Endothelial cell of umbilical vein (primary cell): ENCODE data around the gene GJA10. TPM values are rescaled to one million over a fixed set of nuclear protein-coding genes. Genes with fewer than 3 reads are reported as not detected.
"Not testable (repeated sequence)": the region's sequence is repeated elsewhere in the genome, so short reads cannot be mapped to it uniquely, and the experiment has no call there.

Experiments used
- Bru-seq: library from RNA; stranded (reverse); fragments of 400-500 nt; gene quantifications from one replicate; lab custom pipeline; 2021; lab: Mats Ljungman, UMichigan
- BruChase-seq, 2 experiments: library from RNA; stranded (reverse); fragments of 400-500 nt; gene quantifications; one replicate each; lab custom pipeline; 2021; lab: Mats Ljungman, UMichigan
- BruUV-seq: library from RNA; stranded (reverse); fragments of 400-500 nt; replicated peaks from 2 replicates; lab custom pipeline; 2021; lab: Mats Ljungman, UMichigan
- CTCF ChIA-PET: fragments of 300-600, 350-600 bp; sonication (Branson Sonifier 250); formaldehyde crosslinking; loops from one replicate; lab custom pipeline; 2021; ENCODE audit warnings: antibody characterized with exemption, inconsistent platforms; lab: Charles Lee
- POLR2A ChIA-PET: fragments of 300-600, 350-600 bp; sonication (Branson Sonifier 250); formaldehyde crosslinking; loops from one replicate; lab custom pipeline; 2021; ENCODE audit warnings: antibody characterized with exemption, inconsistent platforms; lab: Charles Lee
- DNase-seq: peaks from one replicate; pipeline ENCODE4 v3.0.0-alpha.2; 2011; ENCODE audit warnings: low read depth, low spot score
- FAIRE-seq: peaks from 2 replicates; lab custom pipeline; 2011; peaks lifted over from hg19 to GRCh38; lab: Jason Lieb, UNC
- H2AFZ ChIP-seq: 2 replicates; pipeline ENCODE4 v1.6.0; 2012; ENCODE audit warnings: low read depth, low read length, control low read depth, inconsistent platforms
- H3K27ac ChIP-seq: 2 replicates; pipeline ENCODE4 v1.5.1; 2011; ENCODE audit warnings: low read depth, mild to moderate bottlenecking, control low read depth, low read length, moderate library complexity; ENCODE audit not compliant: insufficient read depth
- H3K27me3 ChIP-seq, 2 experiments: 2 replicates each; pipeline versions ENCODE4 v1.6.0 to v1.6.1; 2011; ENCODE audit warnings: low read length in 2 of 2, mixed read lengths in 1 of 2; ENCODE audit not compliant: control insufficient read depth in 2 of 2, insufficient read depth in 2 of 2
- H3K36me3 ChIP-seq, 2 experiments: 2 replicates in 1 of 2; 3 replicates in 1 of 2; pipeline ENCODE4 v1.5.1; 2011; ENCODE audit warnings: low read length in 2 of 2, mild to moderate bottlenecking in 1 of 2, moderate library complexity in 1 of 2; ENCODE audit not compliant: control insufficient read depth in 2 of 2, insufficient read depth in 2 of 2; ENCODE audit errors: extremely low read depth in 1 of 2
- H3K4me1 ChIP-seq: 3 replicates; pipeline ENCODE4 v1.5.1; 2011; ENCODE audit warnings: mild to moderate bottlenecking, low read length; ENCODE audit not compliant: control insufficient read depth, insufficient read depth; ENCODE audit errors: extremely low read depth
- H3K4me2 ChIP-seq: 2 replicates; pipeline ENCODE4 v1.6.1; 2011; ENCODE audit warnings: low read length, control low read depth, mixed read lengths; ENCODE audit not compliant: insufficient read depth
- H3K4me3 ChIP-seq, 3 experiments: fragments of 200-600 bp in 1 of 3; sonication (generic), shearing (Covaris generic) in 1 of 3; replicated peaks in 1 of 3; 2 replicates each; pipeline ENCODE4 v1.5.1; 2011 to 2016; ENCODE audit warnings: control low read depth in 3 of 3, low read length in 3 of 3, mild to moderate bottlenecking in 2 of 3, inconsistent platforms in 1 of 3, low read depth in 1 of 3, moderate library complexity in 1 of 3; ENCODE audit not compliant: insufficient read depth in 1 of 3
- H3K79me2 ChIP-seq: 2 replicates; pipeline ENCODE4 v1.6.0; 2012; ENCODE audit warnings: low read length, inconsistent platforms; ENCODE audit not compliant: control insufficient read depth, insufficient read depth
- H3K9ac ChIP-seq: replicated peaks from 2 replicates; pipeline ENCODE3; 2011; ENCODE audit warnings: low read length, control low read depth; ENCODE audit not compliant: insufficient read depth; ENCODE audit errors: extremely low read depth
- H3K9me1 ChIP-seq: replicated peaks from 3 replicates; pipeline ENCODE4 v1.6.0; 2011; ENCODE audit warnings: mild to moderate bottlenecking, low read length; ENCODE audit not compliant: control insufficient read depth, insufficient read depth; ENCODE audit errors: extremely low read depth
- H3K9me3 ChIP-seq: replicated peaks from 2 replicates; pipeline ENCODE4 v1.5.1; 2012; ENCODE audit warnings: low read length, inconsistent platforms; ENCODE audit not compliant: control insufficient read depth, insufficient read depth
- H4K20me1 ChIP-seq: replicated peaks from 2 replicates; pipeline ENCODE3; 2011; ENCODE audit warnings: mild to moderate bottlenecking, low read length; ENCODE audit not compliant: control insufficient read depth, insufficient read depth; ENCODE audit errors: extremely low read depth
- CTCF ChIP-seq, 2 donors: IDR thresholded peaks; 1 replicate in 1 of 2; 2 replicates in 1 of 2; pipeline ENCODE4 v1.5.1; 2011; ENCODE audit warnings: low read length in 2 of 2, mild to moderate bottlenecking in 2 of 2, moderate library complexity in 2 of 2, control low read depth in 1 of 2, inconsistent platforms in 1 of 2, low read depth in 1 of 2; ENCODE audit not compliant: insufficient read depth in 1 of 2; ENCODE audit errors: extremely low read depth in 1 of 2
- EZH2 ChIP-seq: IDR thresholded peaks from 2 replicates; pipeline ENCODE4 v1.6.1; 2012; ENCODE audit warnings: borderline replicate concordance, low read depth, mild to moderate bottlenecking, moderate library complexity, low read length, inconsistent platforms; ENCODE audit not compliant: severe bottlenecking
- FOS ChIP-seq: IDR thresholded peaks from 2 replicates; pipeline ENCODE4 v1.6.1; 2011; ENCODE audit warnings: mild to moderate bottlenecking, low read length, moderate library complexity, borderline replicate concordance; ENCODE audit not compliant: insufficient read depth
- GATA2 ChIP-seq: IDR thresholded peaks from 2 replicates; pipeline ENCODE4 v1.7.0; 2011; ENCODE audit warnings: low read depth, mild to moderate bottlenecking, moderate library complexity, mixed read lengths, low read length; ENCODE audit not compliant: insufficient read length, insufficient read depth
- JUN ChIP-seq: IDR thresholded peaks from 2 replicates; pipeline ENCODE4 v1.6.1; 2011; ENCODE audit warnings: borderline replicate concordance, low read depth; ENCODE audit not compliant: insufficient read length, insufficient read depth
- MYC ChIP-seq: IDR thresholded peaks from one replicate; pipeline ENCODE4 v1.6.1; 2011; ENCODE audit warnings: mild to moderate bottlenecking, low read depth, low read length
- POLR2A ChIP-seq: IDR thresholded peaks from 2 replicates; pipeline ENCODE4 v1.6.1; 2012; ENCODE audit warnings: low read depth, mild to moderate bottlenecking, control low read depth, low read length
- POLR2AphosphoS5 ChIP-seq: IDR thresholded peaks from 2 replicates; pipeline ENCODE4 v1.6.1; 2012; ENCODE audit warnings: low read depth, mild to moderate bottlenecking, control low read depth, low read length, moderate library complexity; ENCODE audit not compliant: insufficient read depth
- dilution Hi-C: fragments of 300-500 bp; cut with MboI; formaldehyde crosslinking; loops from one replicate; pipeline ENCODE4 v1.15.0; 2019; ENCODE audit warnings: low sequenced_read_pairs; ENCODE audit not compliant: extremely low pct_ligation_motif_present
- intact Hi-C: fragments of 100-400 bp; cut with micrococcal nuclease; formaldehyde crosslinking; loops from one replicate; pipeline ENCODE4 v1.10.0; 2022
- long read RNA-seq: library from polyadenylated mRNA; stranded (forward); transcript quantifications from one replicate; pipeline ENCODE4 v2.0.0, GENCODE V29; 2021
- polyA minus RNA-seq, 3 experiments: library from RNA; depleted of rRNA, polyadenylated mRNA; stranded (reverse); fragments of >200 nt; gene quantifications; 1 replicate in 1 of 3; 2 replicates in 2 of 3; pipeline ENCODE4 v1.2.3, GENCODE V29; 2011
- polyA plus RNA-seq, 4 experiments: library from polyadenylated mRNA; depleted of rRNA in 3 of 4; stranded (reverse) in 3 of 4; unstranded in 1 of 4; fragments of >200 nt; gene quantifications; 2 replicates each; pipeline versions ENCODE4 v1.2.1 to v1.2.3, GENCODE V29; 2011 to 2012; ENCODE audit warnings: missing spikeins in 1 of 4
- total RNA-seq: library from RNA; stranded (reverse); gene quantifications from 2 replicates; pipeline ENCODE4 v1.2.3, GENCODE V29; 2021
- TF ChIP-seq, protein P1 (sequence below): IDR thresholded peaks from 2 replicates; pipeline ENCODE4 v1.6.1; 2011; ENCODE audit not compliant: insufficient read depth, insufficient read length

Gene GJA10
- total RNA-seq (not detected in 2 replicates), polyA plus RNA-seq (not detected in 2 replicates), polyA minus RNA-seq (not detected in 2 replicates), Bru-seq, nascent RNA (not detected), BruChase-seq, experiment 1, labeled RNA remaining after a 6-hour chase (not detected), BruChase-seq, experiment 2, labeled RNA remaining after a 2-hour chase (not detected)
- not detected in 2 replicates for polyA plus RNA-seq (2011; cell fraction: cytosol; rRNA removed)
- polyA plus RNA-seq (2011; cell fraction: nucleus; rRNA removed), result not detected in 2 replicates
- not detected in 2 replicates for polyA plus RNA-seq (2012)
- not detected for polyA minus RNA-seq (2011; cell fraction: cytosol; rRNA and poly(A)+ RNA removed)
- not detected in 2 replicates for polyA minus RNA-seq (2011; cell fraction: nucleus; rRNA and poly(A)+ RNA removed)
- long read RNA-seq, result 0 reads

DNA sequence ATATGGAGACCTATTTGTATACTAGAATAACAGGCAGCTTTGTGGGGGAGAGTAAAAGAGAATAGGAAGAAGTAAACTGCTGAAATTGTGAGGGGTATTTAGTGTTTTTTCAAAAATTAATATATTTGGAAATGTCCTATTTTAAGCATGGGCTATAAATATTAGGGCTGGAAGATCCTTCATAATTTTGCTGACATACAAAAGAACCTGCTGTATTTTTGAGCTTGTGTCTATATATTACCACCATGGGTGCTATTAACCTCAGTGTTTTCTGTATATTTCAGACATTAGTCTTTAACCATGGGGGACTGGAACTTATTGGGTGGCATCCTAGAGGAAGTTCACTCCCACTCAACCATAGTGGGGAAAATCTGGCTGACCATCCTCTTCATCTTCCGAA is at the start of gene GJA10:
TSS of gene GJA10 (plus strand) at position 301 of the 400 bp plus-strand sequence. CDS start at position 301, 0 bp downstream.
- Histone ChIP-seq H3K4me3 (no peak within 1 kb of the TSS), H4K20me1 (no peaks in the 10 kb centered on the region), H3K9me1 (no peaks in the 10 kb centered on the region), H3K79me2 (no peaks in the 10 kb centered on the region), H2AFZ (no peak within 1 kb of the TSS), H3K4me1 (no peaks in the 10 kb centered on the region), H3K27me3 (peaks cover 1 to 14% of the 10 kb centered on the region in 2 experiments), H3K36me3 (no peaks in the 10 kb centered on the region), H3K4me2 (no peak within 1 kb of the TSS), H3K9me3 (no peaks in the 10 kb centered on the region), H3K27ac (no peak within 1 kb of the TSS), H3K9ac (no peak within 1 kb of the TSS)
- no peak for DNase-seq
- ChIA-PET POLR2A (no interaction called here), CTCF (no interaction called here)
- TF ChIP-seq EZH2, result no peak
- no peak for TF ChIP-seq POLR2A
- TF ChIP-seq POLR2AphosphoS5, result no peak
- no peak for TF ChIP-seq GATA2
- TF ChIP-seq, protein P1, sequence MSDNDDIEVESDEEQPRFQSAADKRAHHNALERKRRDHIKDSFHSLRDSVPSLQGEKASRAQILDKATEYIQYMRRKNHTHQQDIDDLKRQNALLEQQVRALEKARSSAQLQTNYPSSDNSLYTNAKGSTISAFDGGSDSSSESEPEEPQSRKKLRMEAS, result no peak
- TF ChIP-seq JUN, result no peak
- no peak for TF ChIP-seq MYC
- no peak for TF ChIP-seq CTCF (IDR thresholded peaks at IDR 0.05; ENCODE audit: extremely low read depth in 1 of 2, insufficient read depth in 1 of 2, low read depth in 1 of 2, low read length in 2 of 2)
- no peak for TF ChIP-seq FOS
- FAIRE-seq, result no peak
- dilution Hi-C loops, result no loop called here
- intact Hi-C loops, result no loop called here
- BruUV-seq, result no TSS peak

DNA sequence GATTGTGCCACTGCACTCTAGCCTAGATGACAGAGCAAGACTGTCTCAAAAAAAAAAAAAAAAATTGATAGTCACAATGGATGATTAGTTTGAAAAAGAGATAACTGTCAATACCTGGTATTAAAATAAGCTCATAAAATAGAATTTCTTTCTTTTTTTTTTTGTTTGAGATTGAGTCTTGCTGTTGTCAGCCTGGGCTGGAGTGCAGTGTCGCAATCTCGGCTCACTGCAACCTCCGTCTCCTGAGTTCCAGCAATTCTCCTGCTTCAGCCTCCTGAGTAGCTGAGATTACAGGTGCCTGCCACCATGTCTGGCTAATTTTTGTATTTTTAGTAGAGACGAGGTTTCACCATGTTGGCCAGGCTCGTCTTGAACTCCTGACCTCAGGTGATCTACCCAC is 46.8 kb upstream of the GJA10 start:
- DNase-seq, intact Hi-C loops, H3K9me3 ChIP-seq, FAIRE-seq, H3K4me1 ChIP-seq, H3K9me1 ChIP-seq, CTCF ChIA-PET, H3K9ac ChIP-seq, H3K4me2 ChIP-seq, dilution Hi-C loops, H3K27ac ChIP-seq, H3K36me3 ChIP-seq, H3K27me3 ChIP-seq, POLR2A ChIA-PET, H4K20me1 ChIP-seq, H3K4me3 ChIP-seq, BruUV-seq, H2AFZ ChIP-seq: not testable (repeated sequence)
- H3K79me2 ChIP-seq, result peaks cover 28% of the 10 kb centered on the region
